Lung (tissue), 12 donors: ENCODE results near the gene COL16A1. TPM values are rescaled to one million over a fixed set of nuclear protein-coding genes. Genes with fewer than 3 reads are reported as not detected.

Source experiments
- ATAC-seq: fragments of 200-7000 bp; cut with Tn5 transposase; one replicate; pipeline ENCODE4 v1.9.1; 2020; ENCODE audit warnings: moderate number of reproducible peaks; ENCODE audit not compliant: insufficient read depth, low FRiP score
- DNase-seq, 3 donors: peaks; one replicate each; pipeline ENCODE4 v3.0.0-alpha.2; 2013 to 2017
- H3K27ac ChIP-seq, 2 donors: one replicate each; pipeline ENCODE4 v1.5.1; 2013; ENCODE audit warnings: mild to moderate bottlenecking in 2 of 2, moderate library complexity in 2 of 2, control low read depth in 1 of 2, inconsistent platforms in 1 of 2, low read depth in 1 of 2, low read length in 1 of 2
- H3K27me3 ChIP-seq, 3 donors: one replicate each; pipeline ENCODE4 v1.5.1; 2013; ENCODE audit warnings: low read length in 2 of 3; ENCODE audit not compliant: control insufficient read depth in 3 of 3, insufficient read depth in 3 of 3
- H3K36me3 ChIP-seq, 4 donors: one replicate each; pipeline ENCODE4 v1.5.1; 2013; ENCODE audit warnings: low read length in 4 of 4, mild to moderate bottlenecking in 1 of 4, moderate library complexity in 1 of 4; ENCODE audit not compliant: control insufficient read depth in 4 of 4, insufficient read depth in 4 of 4
- H3K4me1 ChIP-seq, 5 donors: one replicate each; pipeline ENCODE4 v1.5.1; 2013; ENCODE audit warnings: low read length in 5 of 5, mild to moderate bottlenecking in 2 of 5, moderate library complexity in 1 of 5; ENCODE audit not compliant: control insufficient read depth in 5 of 5, insufficient read depth in 5 of 5
- H3K4me3 ChIP-seq: one replicate; pipeline ENCODE4 v1.5.1; 2013; ENCODE audit warnings: mild to moderate bottlenecking, control low read depth, moderate library complexity
- H3K9ac ChIP-seq, 2 donors: one replicate each; pipeline ENCODE4 v1.5.1; 2013; ENCODE audit warnings: low read length in 2 of 2, control low read depth in 1 of 2; ENCODE audit not compliant: insufficient read depth in 1 of 2
- H3K9me3 ChIP-seq, 4 donors: one replicate each; pipeline ENCODE4 v1.5.1; 2013; ENCODE audit warnings: low read length in 3 of 4, mild to moderate bottlenecking in 1 of 4, moderate library complexity in 1 of 4; ENCODE audit not compliant: control insufficient read depth in 4 of 4, insufficient read depth in 3 of 4
- CTCF ChIP-seq: IDR thresholded peaks from 2 replicates; pipeline ENCODE4 v1.5.1; 2012; ENCODE audit warnings: mild to moderate bottlenecking; ENCODE audit errors: control extremely low read depth, extremely low read depth
- WGBS, 2 donors: extraction: QIAGEN DNeasy Blood & Tissue Kit; methylation state at CpG; one replicate each; pipeline ENCODE4 v1.1.7; 2013; 5-methylcytosine and 5-hydroxymethylcytosine counted together
- polyA plus RNA-seq, 2 donors: library from polyadenylated mRNA; stranded (reverse); fragments of 200-250 nt; gene quantifications; one replicate each; pipeline ENCODE4 v1.2.1, GENCODE V29; 2013
- total RNA-seq, 2 donors: library from RNA; depleted of rRNA in 1 of 2; stranded (reverse); fragments of >200 nt in 1 of 2; gene quantifications; one replicate each; pipeline ENCODE4 v1.2.1, GENCODE V29; 2014 to 2021
- donor health status: control.
- donor health status: control.
- donor health status: Bipolar disorder and iron deficiency.
- donor health status: healthy.
- donor health status: DM: yes; HTN: yes; CAD: no.

COL16A1 gene
- total and polyA plus RNA-seq, 4 donors: 16.5 to 83.2 (median 43.3) TPM

- Histone ChIP-seq H3K27me3 (no peaks in the 10 kb centered on the region), H3K36me3 (peaks cover 0 to 19% (median 7%) of the 10 kb centered on the region in 4 donors), H3K4me1 (peaks cover 0 to 5% (median 0%) of the 10 kb centered on the region in 5 donors), H3K9ac (no peak overlapping the region), H3K4me3 (no peak overlapping the region), H3K9me3 (no peaks in the 10 kb centered on the region), H3K27ac (no peak overlapping the region)
- WGBS, 2 donors: 70 to 84% methylated on average over 4 of the region's 4 CpGs
- ATAC-seq: peak; percentile 54
- DNase-seq: no peak
- TF ChIP-seq CTCF: no peak
These were observed 50.8 kb downstream of the COL16A1 start for GRCh38 chr1:31652891-31653499.

- no peak overlapping the region for H3K4me3 ChIP-seq
- H3K36me3 ChIP-seq: peaks cover 0 to 19% (median 3%) of the 10 kb centered on the region in 4 donors
- H3K9ac ChIP-seq: no peak overlapping the region
- H3K4me1 ChIP-seq: peaks cover 0 to 5% (median 0%) of the 10 kb centered on the region in 5 donors
- DNase-seq (no peak), ATAC-seq (no peak)
- WGBS, 2 donors: 62 to 78% methylated on average over 6 of the region's 6 CpGs
- no peak for TF ChIP-seq CTCF
- no peaks in the 10 kb centered on the region for H3K27me3 ChIP-seq
- H3K9me3 ChIP-seq: no peaks in the 10 kb centered on the region
- no peak overlapping the region for H3K27ac ChIP-seq
These were observed 52.1 kb downstream of the COL16A1 start for GRCh38 chr1:31651766-31652165.

GRCh38 chr1:31651089-31651420 lies 52.8 kb downstream of the COL16A1 start:
- ATAC-seq: no peak
- 27 to 56% methylated on average over 1 of the region's 1 CpG for WGBS, 2 donors

More at GRCh38 chr1:31651089-31651420, 52.8 kb downstream of the COL16A1 start:
- no peak overlapping the region for H3K4me3 ChIP-seq
- peaks cover 0 to 16% (median 3%) of the 10 kb centered on the region in 4 donors for H3K36me3 ChIP-seq
- no peak overlapping the region for H3K9ac ChIP-seq
- H3K9me3 ChIP-seq: peaks cover 0 to 2% (median 0%) of the 10 kb centered on the region in 4 donors
- peak overlapping the region in 1 of 2 donors; percentile 17 for H3K27ac ChIP-seq
- TF ChIP-seq CTCF: no peak
- H3K4me1 ChIP-seq: peaks cover 0 to 5% (median 0%) of the 10 kb centered on the region in 5 donors
- DNase-seq: peak in 1 of 3 donors; percentile 24
- no peaks in the 10 kb centered on the region for H3K27me3 ChIP-seq
